Neural cell (in vitro differentiated cells): ENCODE results near the gene PLCB4.

Experiments used
- EP300 ChIP-seq: fragments of 450-650 bp; conservative IDR thresholded peaks from 2 replicates; pipeline ENCODE4 v1.6.1; 2014; ENCODE audit warnings: antibody characterized with exemption, mild to moderate bottlenecking, moderate library complexity; ENCODE audit not compliant: poor library complexity, severe bottlenecking
- EZH2 ChIP-seq: fragments of 200-600, 300-800 bp; shearing (Covaris generic), sonication (generic); IDR thresholded peaks from 2 replicates; pipeline ENCODE4 v1.6.1; 2014; ENCODE audit warnings: antibody characterized with exemption, low read length, borderline replicate concordance, mild to moderate bottlenecking; ENCODE audit not compliant: insufficient read depth, poor library complexity, severe bottlenecking
- MXI1 ChIP-seq: fragments of 450-650 bp; conservative IDR thresholded peaks from 2 replicates; pipeline ENCODE4 v1.6.1; 2014; ENCODE audit warnings: antibody characterized with exemption, mild to moderate bottlenecking; ENCODE audit not compliant: poor library complexity, severe bottlenecking
- POLR2AphosphoS5 ChIP-seq: IDR thresholded peaks from 2 replicates; pipeline ENCODE4 v1.6.1; 2012
- RAD21 ChIP-seq: fragments of 450-650 bp; conservative IDR thresholded peaks from 2 replicates; pipeline ENCODE4 v1.6.1; 2014; ENCODE audit warnings: antibody characterized with exemption, mild to moderate bottlenecking, moderate library complexity
- SMC3 ChIP-seq: fragments of 450-650 bp; conservative IDR thresholded peaks from 2 replicates; pipeline ENCODE4 v1.6.1; 2014; ENCODE audit warnings: antibody characterized with exemption, mild to moderate bottlenecking, moderate library complexity; ENCODE audit not compliant: poor library complexity
- TAF1 ChIP-seq: IDR thresholded peaks from 2 replicates; pipeline ENCODE4 v1.6.1; 2012; ENCODE audit warnings: low read depth
- TF ChIP-seq, protein P1 (sequence below): fragments of 450-650 bp; IDR thresholded peaks from 2 replicates; pipeline ENCODE4 v1.5.1; 2014; ENCODE audit warnings: antibody characterized with exemption, mild to moderate bottlenecking, moderate library complexity; ENCODE audit not compliant: poor library complexity, severe bottlenecking
- TF ChIP-seq, protein P2 (sequence below): IDR thresholded peaks from 2 replicates; pipeline ENCODE4 v1.6.1; 2012; ENCODE audit warnings: borderline replicate concordance

DNA sequence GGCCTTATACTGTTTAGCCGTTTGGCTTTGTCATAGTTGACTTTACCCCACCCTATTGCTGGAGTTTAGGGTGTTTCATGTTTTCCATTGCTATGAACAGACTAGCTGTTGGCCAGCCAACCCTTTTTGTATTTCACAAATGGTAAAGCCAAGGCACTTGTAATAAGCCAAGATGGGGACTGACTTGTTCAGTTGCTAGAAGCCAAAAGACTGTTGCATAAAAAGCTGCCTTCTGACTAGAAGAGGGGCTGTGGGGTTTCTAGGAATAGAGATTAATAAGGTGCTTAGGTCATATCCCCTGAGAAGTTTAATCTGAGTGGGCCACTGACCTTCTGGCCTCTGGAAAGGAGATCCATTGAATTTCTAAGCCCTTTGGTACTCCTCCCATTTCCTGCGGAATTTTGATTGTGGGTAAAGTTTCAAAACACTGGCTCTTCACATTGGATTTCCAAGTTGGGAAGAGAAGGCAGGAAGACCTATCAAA lies 211.1 kb downstream of the PLCB4 start:
- TF ChIP-seq POLR2AphosphoS5 (no peak), EZH2 (no peak), RAD21 (no peak), SMC3 (no peak), MXI1 (no peak), EP300 (no peak), TAF1 (no peak)
- TF ChIP-seq, protein P1, sequence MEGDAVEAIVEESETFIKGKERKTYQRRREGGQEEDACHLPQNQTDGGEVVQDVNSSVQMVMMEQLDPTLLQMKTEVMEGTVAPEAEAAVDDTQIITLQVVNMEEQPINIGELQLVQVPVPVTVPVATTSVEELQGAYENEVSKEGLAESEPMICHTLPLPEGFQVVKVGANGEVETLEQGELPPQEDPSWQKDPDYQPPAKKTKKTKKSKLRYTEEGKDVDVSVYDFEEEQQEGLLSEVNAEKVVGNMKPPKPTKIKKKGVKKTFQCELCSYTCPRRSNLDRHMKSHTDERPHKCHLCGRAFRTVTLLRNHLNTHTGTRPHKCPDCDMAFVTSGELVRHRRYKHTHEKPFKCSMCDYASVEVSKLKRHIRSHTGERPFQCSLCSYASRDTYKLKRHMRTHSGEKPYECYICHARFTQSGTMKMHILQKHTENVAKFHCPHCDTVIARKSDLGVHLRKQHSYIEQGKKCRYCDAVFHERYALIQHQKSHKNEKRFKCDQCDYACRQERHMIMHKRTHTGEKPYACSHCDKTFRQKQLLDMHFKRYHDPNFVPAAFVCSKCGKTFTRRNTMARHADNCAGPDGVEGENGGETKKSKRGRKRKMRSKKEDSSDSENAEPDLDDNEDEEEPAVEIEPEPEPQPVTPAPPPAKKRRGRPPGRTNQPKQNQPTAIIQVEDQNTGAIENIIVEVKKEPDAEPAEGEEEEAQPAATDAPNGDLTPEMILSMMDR, result no peak
- TF ChIP-seq, protein P2, sequence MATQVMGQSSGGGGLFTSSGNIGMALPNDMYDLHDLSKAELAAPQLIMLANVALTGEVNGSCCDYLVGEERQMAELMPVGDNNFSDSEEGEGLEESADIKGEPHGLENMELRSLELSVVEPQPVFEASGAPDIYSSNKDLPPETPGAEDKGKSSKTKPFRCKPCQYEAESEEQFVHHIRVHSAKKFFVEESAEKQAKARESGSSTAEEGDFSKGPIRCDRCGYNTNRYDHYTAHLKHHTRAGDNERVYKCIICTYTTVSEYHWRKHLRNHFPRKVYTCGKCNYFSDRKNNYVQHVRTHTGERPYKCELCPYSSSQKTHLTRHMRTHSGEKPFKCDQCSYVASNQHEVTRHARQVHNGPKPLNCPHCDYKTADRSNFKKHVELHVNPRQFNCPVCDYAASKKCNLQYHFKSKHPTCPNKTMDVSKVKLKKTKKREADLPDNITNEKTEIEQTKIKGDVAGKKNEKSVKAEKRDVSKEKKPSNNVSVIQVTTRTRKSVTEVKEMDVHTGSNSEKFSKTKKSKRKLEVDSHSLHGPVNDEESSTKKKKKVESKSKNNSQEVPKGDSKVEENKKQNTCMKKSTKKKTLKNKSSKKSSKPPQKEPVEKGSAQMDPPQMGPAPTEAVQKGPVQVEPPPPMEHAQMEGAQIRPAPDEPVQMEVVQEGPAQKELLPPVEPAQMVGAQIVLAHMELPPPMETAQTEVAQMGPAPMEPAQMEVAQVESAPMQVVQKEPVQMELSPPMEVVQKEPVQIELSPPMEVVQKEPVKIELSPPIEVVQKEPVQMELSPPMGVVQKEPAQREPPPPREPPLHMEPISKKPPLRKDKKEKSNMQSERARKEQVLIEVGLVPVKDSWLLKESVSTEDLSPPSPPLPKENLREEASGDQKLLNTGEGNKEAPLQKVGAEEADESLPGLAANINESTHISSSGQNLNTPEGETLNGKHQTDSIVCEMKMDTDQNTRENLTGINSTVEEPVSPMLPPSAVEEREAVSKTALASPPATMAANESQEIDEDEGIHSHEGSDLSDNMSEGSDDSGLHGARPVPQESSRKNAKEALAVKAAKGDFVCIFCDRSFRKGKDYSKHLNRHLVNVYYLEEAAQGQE, result no peak
